HG03175 (cell line): Measurements from ENCODE around the gene REG1A.

ENCODE experiments used
- ATAC-seq: cut with Tn5 transposase; IDR thresholded peaks from one replicate; pipeline ENCODE4 v1.9.1; 2021; ENCODE audit warnings: mild to moderate bottlenecking, moderate library complexity; ENCODE audit not compliant: unreplicated experiment

REG1A gene

GRCh38 chr2:79120194-79120713 is at the start of gene REG1A:
Gene REG1A, plus strand, starts transcription at chr2:79120488. Its CDS starts 374 bp downstream, at chr2:79120862.
- no peak for ATAC-seq

- no peak for ATAC-seq
Observed at GRCh38 chr2:79071078-79071477, 49.2 kb upstream of the REG1A start.

GRCh38 chr2:79082987-79083386 is 37.3 kb upstream of the REG1A start:
- no peak for ATAC-seq

- ATAC-seq, result no peak
Observed at GRCh38 chr2:79083597-79084251, 36.6 kb upstream of the REG1A start.

- ATAC-seq, result no peak
Observed at GRCh38 chr2:79084495-79085135, 35.7 kb upstream of the REG1A start.

GRCh38 chr2:79085382-79085781 is 34.9 kb upstream of the REG1A start:
- ATAC-seq, result no peak

- no peak for ATAC-seq
Observed at GRCh38 chr2:79086255-79086654, 34.0 kb upstream of the REG1A start.

- ATAC-seq, result no peak
Observed at GRCh38 chr2:79087785-79088364, 32.4 kb upstream of the REG1A start, which contains the start of gene REG1B. Gene REG1B, minus strand, starts transcription at chr2:79087993. Its CDS starts 381 bp downstream, at chr2:79087612.

- ATAC-seq, result no peak
Observed at GRCh38 chr2:79090693-79091092, 29.6 kb upstream of the REG1A start.

GRCh38 chr2:79097843-79098242 is 22.4 kb upstream of the REG1A start:
- ATAC-seq, result no peak

GRCh38 chr2:79099140-79099686 is 21.1 kb upstream of the REG1A start:
- ATAC-seq, result no peak

- ATAC-seq, result no peak
Observed at GRCh38 chr2:79100285-79100684, 20.0 kb upstream of the REG1A start.

- ATAC-seq, result no peak
Observed at GRCh38 chr2:79101024-79101423, 19.3 kb upstream of the REG1A start.

- no peak for ATAC-seq
Observed at GRCh38 chr2:79103214-79103613, 17.1 kb upstream of the REG1A start.

GRCh38 chr2:79105259-79105658 is 15.0 kb upstream of the REG1A start:
- ATAC-seq, result no peak

- no peak for ATAC-seq
Observed at GRCh38 chr2:79112269-79112668, 8.0 kb upstream of the REG1A start.

GRCh38 chr2:79114797-79115494 is 5.3 kb upstream of the REG1A start:
- no peak for ATAC-seq

GRCh38 chr2:79116997-79117928 is 3.0 kb upstream of the REG1A start:
- no peak for ATAC-seq

- ATAC-seq, result no peak
Observed at GRCh38 chr2:79122676-79123075, 2.4 kb downstream of the REG1A start.
